NCI-H524 (cell line): ENCODE data around the gene BCKDHA.
"Not testable (repeated sequence)": the region's sequence is repeated elsewhere in the genome, so short reads cannot be mapped to it uniquely, and the experiment has no call there.

ENCODE experiments used
- DNase-seq, 2 experiments: peaks; one replicate each; lab custom pipeline; 2025; lab: John Stamatoyannopoulos, UW

BCKDHA gene

DNA sequence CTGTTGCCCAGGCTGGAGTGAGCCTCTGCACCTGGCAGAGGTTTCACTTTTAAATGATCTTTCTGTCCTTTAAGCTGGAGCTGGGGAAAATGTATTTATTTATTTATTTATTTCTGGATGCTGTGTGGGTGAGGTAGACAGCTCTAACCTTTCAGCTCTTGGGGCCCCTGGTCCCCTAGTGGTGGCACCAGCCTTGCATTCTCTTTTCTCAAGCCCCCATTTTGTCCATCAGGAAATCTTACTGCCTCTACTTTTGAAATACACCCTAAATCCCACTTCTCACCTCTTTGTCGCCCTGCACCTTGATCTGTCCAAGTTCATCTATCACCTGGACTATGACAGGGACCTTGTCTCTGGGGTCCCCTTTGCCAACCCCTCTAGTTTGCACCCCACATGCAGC lies 31.5 kb upstream of the BCKDHA start:
- no peak for DNase-seq

DNA sequence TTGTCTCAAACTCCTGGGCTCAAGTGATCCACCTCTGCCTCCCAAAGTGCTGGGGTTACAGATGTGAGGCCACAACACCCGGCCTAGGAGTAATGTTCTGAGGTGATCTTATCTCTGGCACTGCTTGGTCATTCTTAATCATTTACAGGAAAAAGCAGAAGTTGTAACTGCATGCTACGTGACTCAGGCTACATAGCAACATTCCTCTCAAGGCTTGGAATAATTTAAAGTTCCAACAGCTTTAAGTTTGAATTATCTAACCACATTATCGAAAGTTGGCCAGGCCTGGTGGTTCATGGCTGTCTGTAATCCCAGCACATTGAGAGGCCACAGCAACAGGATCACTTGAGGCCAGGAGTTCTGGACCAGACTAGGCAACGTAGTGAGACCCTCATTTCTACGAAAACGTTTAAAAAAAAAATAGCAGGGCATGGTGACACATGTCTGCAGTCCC lies 29.7 kb upstream of the BCKDHA start:
- DNase-seq = no peak

DNA sequence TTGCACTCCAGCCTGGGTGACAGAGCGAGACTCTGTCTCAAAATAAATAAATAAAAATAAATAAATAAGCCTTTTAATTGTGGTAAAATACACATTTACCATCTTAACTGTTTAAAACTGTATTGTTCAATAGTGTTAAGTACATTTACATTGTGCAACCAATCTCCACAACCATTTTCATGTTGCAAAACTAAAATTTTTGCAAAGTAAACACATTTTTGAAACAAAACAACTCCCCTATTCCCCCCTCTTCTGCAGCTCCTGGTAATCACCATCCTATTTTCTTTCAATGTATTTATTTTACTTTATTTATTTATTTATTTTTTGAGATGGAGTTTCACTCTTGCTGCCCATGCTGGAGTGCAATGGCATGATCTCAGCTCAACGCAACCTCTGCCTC lies 27.8 kb upstream of the BCKDHA start:
- no peak for DNase-seq

DNA sequence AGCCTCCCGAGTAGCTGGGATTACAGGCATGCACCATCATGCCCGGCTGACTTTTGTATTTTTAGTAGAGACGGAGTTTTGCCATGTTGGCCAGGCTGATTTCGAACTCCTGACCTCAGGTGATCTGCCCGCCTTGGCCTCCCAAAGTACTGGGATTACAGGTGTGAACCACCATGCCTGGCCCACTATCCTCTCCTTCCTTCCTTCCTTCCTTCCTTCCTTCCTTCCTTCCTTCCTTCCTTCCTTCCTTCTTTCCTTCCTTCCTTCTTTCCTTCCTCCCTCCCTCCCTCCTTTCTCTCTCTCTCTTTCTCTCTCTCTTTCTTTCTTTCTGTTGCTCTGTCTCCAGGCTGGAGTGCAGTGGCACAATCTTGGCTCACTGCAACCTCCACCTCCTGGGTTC lies 26.5 kb upstream of the BCKDHA start:
- DNase-seq = not testable (repeated sequence)

DNA sequence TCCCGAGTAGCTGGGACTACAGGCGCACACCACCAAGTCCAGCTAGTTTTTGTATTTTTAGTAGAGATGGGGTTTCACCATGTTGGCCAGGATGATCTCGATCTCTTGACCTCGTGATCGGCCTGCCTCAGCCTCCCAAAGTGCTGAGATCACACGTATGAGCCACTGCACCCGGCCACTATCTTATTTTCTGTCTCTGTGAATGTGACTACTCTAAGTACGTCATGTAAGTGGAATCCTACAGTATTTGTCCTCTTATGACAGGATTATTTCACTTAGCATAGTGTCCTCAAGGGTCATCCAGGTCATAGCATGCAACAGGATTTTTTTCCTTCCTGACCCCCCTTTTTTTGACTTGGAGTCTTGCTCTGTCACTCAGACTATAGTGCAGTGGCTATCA lies 26.1 kb upstream of the BCKDHA start:
- no peak for DNase-seq

DNA sequence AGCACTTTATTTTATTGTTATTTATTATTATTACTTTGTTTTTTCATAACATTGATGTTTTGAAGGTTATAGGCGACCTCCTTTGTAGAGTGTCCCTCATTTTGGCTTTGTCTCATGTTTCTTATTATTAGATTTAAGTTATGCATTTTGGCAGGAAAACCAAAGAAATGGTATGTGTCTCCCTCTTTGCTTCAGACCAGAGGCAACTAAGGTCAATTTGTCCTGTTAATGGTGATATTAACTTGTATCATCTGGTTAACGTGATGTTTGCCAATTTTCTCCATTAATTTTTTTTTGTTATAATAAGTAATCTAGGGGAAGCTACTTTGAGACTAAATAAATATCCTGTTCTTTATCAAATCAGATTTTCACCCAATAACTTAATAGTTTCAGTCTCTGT lies 25.1 kb upstream of the BCKDHA start:
- DNase-seq = no peak

GRCh38 chr19:41373993-41374392 lies 23.6 kb upstream of the BCKDHA start:
- peak; percentile 98 to 99 for DNase-seq

DNA sequence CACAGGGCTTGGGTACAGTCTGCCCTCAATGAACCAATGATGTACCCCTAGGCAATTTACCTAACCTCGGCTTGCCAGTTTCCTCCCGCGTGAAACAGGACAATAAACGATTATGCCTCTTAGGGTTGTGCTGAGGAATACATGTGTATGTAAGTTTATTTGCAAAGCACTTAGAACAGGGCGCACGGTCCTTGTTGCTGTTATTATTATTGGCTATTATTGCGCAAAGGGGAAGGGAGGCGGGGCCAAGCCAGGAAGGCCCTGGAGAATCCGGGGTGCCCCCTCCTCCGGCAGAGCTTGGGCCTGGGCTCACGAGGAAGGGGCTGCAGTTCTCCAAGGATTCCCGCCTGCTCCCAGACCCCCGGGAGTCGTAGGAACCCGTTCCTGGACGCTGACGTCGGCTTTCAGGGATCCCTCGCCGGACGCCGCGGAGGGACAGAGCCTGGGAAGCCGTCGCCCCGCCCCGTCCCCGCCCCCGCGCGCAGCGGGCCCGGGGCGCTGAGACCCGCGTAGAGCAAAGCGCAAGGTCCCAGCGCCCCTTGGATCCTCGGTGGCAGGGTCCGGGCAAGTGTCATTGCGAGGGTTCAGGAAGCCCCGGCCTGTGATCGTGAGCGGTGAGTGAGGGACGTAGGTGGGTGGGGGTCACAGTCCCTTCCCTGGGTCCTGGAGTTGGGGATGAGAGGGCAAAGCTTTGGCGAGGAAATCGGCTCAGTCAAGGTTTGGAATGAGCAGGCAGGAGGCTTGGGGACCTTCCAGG lies 21.2 kb upstream of the BCKDHA start, which contains the start of gene TMEM91:
TMEM91 (plus strand) TSS at position 293 of the 757 bp plus-strand sequence. CDS start 1,777 bp downstream, outside the sequence.
- DNase-seq = no peak

- no peak for DNase-seq
These were observed 20.6 kb upstream of the BCKDHA start for GRCh38 chr19:41376998-41377365.

GRCh38 chr19:41377977-41378709 lies 19.5 kb upstream of the BCKDHA start:
- DNase-seq = peak; percentile 27 to 80

DNA sequence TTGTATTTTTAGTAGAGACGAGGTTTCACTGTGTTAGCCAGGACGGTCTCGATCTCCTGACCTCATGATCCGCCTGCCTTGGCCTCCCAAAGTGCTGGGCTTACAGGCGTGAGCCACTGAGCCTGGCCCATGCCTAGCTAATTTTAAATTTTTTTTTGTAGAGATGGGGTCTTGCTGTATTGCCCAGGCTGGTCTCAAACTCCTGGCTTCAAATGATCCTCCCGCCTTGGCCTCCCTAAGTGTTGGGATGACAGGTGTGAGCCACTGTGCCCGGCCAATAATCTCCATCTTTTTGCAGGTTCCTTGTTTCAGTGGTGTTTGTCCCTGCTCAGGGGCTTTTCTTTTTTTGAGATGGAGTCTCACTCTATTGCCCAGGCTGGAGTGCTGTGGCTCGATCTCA lies 16.1 kb upstream of the BCKDHA start:
- DNase-seq = not testable (repeated sequence)

DNA sequence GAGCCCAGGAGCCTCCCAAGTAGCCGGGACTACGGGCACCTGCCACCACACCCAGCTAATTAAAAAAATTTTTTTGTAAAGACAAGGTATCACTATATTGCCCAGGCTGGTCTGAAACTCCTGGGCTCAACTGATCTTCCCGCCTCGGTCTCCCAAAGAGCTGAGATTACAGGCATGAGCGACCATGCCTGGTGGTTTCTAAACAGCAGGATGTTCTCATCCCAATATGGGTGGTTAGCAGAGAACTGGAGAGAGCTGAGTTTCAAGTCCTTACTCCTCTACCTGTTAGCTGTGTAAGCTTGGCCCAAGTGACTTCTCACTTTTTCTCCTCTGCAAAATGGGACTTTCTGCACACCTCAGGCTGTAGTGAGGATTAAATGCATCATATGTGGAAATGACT lies 13.3 kb upstream of the BCKDHA start:
- DNase-seq = no peak

DNA sequence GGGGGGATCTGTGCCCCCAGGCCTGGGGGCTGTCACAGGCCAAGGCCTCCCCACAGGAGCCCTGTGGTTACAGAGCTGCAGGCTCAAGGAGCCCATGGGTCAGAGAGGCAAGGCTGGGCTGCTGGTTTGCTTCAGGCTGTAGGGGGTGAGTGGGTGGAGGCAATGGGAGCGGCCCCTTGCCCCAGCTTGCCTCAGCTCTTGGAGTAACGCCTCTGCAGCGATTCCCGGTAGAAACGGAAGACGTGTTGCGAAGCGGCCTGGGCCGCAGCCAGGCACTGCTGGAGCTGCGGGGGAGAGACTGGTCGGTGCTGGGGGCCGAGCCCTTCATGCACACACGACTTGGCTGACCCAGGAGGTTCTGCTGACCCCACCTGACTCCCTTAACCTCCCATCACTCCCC lies 11.2 kb upstream of the BCKDHA start:
- no peak for DNase-seq

- no peak for DNase-seq
These were observed 6.0 kb upstream of the BCKDHA start for GRCh38 chr19:41391618-41392017.

DNA sequence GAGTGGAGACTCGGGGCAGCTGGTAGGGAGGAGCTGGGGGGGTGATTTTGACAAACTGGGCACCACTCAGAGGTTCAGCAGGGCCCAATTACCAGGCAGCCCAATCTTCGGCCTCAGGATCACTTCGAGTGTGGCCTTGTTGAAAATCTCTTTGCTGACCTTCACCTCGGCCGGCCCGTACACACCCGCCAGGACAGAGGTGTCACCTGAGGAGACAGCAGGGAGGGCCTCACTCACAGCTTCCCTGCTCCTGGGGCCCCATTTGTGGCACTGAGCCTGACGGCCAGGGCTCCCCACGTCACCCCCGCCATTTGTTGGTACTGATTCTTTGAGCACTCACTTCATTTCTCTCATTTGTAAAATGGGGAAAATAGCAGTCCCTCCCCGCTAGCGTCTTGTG lies 4.8 kb upstream of the BCKDHA start:
- DNase-seq = no peak

DNA sequence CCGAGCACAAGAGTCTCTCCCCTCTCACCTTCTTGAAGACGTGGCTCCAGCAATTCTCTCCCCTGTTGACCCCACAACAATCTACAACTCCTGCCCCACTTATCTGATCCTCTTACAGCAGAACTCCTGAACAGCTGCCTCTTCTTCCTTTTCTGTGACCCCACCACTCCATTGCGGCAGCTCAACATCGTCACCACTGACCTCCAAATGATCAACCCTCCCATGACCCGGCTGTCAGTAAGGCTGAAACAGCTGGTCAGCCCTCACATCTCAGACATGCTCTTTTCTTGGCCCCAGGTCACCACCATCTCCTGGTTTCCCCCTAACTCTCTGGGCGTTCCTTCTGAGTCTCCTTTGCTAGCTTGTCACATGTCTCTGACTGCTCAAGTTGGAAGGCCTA lies 2.3 kb upstream of the BCKDHA start:
- DNase-seq = no peak

GRCh38 chr19:41398050-41398418 lies 416 bp downstream of the BCKDHA start:
- no peak for DNase-seq

DNA sequence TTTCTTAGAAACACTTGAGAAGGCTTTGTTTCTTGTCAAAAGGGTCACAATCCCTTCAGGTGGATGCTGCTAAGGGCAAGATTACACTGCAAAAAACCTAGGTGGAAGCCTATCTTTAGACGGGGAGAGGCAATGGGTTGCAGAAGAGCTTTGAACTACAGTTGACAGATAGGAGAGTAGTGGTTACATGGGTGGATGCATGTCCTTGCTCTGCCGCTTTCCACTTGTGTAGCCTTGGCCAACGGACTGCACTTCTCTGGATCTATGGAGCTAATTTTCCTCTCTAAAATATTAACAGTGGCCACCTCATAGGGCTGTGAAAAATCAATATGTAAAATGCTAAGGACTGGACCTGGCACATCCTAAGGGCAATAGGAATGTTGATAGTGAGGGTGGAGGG lies 980 bp downstream of the BCKDHA start:
- no peak for DNase-seq

DNA sequence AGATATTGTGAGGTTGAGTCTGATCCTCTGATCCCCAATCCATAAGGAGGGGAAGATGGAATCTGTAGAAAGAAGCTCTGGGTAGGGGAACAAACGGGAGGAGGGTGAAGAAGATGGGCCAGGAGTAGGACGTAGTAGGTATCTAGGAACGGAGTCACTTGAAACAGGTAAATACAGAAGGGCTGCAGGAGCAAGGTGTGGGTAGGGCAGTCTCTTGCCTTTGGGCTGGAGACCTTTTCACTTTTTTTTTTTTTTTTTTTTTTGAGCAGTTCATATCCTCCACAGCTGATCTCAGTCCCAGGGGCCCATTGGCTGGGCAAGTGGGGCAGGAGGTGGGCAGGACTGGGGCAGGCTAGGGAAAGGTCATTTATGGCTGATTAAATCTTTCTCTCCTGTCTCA lies 1.5 kb downstream of the BCKDHA start:
- DNase-seq = no peak

DNA sequence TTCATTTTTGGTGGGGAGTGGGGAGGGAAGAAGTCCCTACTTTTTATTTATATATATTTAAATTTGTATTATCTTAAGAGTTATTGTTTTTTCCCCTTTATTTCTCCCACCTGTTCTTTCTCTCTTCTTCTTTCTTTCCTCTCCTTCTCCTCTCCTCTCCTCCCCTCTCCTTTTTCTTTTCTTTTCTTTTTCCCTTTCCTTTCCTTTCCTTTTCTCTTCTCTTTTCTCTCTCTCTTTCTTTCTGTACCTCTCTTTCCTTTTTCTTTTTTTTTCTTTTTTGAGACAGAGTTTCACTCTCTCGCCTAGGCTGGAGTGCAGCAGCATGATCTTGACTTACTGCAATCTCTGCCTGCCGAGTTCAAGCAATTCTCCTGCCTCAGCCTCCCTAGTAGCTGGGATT lies 1.9 kb downstream of the BCKDHA start:
- DNase-seq = no peak

DNA sequence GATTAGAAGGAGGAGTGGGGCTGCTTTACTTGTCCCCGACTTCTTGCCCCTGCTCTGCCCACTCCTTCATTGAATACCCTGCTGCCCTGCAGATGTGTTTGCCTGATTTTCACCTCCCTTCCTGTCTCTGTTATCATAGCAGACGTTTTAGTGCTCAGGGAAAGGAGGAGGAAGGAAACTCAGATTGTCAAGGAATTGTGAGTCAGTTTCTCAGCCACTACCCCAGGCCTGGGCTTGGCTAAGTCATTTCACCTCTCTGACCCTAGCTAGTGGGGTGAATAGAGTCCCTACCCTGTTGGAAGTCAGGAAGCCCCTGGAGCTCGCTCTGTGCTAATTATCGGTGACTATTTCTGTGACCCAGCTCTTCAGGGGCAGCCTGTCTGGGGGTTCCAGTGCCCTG lies 3.9 kb downstream of the BCKDHA start:
- DNase-seq = no peak

- no peak for DNase-seq
These were observed 4.4 kb downstream of the BCKDHA start for GRCh38 chr19:41402010-41402409.

DNA sequence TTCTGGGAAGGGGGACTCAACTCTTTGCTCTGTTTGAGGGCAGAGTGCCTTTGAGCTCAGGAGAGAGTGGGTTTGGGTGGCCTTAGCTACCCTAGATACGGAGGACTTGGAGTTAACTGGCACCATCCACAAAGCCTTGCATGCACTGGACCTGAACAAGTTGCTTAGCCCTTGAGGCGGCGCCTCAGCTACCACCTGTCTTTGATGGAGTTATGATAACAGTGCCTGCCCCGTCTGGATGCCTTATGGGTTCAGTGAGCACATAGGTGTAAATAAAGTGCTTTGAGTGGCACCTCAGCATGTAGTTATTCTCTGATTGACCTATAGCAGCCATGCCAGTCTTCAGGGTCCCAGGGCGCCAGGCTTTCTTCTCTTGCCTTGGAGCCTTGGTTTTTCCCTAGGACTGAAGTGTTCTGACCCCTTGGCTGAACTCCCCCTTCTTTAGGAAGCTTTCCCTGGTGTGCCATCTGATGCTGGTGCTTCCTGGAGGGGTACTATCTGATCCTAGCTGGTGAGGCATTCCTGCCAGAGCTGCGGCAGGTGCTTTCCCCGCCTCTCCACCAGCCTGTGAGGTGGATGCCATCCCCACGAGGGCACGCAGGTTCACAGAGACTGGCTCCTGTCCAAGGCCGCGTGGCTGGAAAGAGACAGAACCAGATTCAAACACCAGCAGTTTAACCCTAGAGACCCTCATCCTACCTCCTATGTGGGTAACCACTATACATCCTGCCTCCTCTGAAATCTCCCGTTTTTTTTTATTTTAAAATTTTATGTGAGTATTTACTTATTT lies 5.8 kb downstream of the BCKDHA start:
- no peak for DNase-seq
